ENCODE measurements around the gene SNX20. TPM values are rescaled to one million over a fixed set of nuclear protein-coding genes. Genes with fewer than 3 reads are reported as not detected.

The SNX20 gene
- total and polyA plus RNA-seq, 2 donors (not counting 3 experiments of a cell fraction or from before 2014, with no cell fraction given) = not detected

- H3K79me2 ChIP-seq (ENCODE audit: control insufficient read depth, insufficient read depth, low read length) = no peaks in the 10 kb centered on the region
Measured at GRCh38 chr16:50651835-50652438, 29.2 kb downstream of the SNX20 start.

More at GRCh38 chr16:50651835-50652438, 29.2 kb downstream of the SNX20 start:
- H3K4me2 ChIP-seq (ENCODE audit: insufficient read depth, low read length) = no peak overlapping the region
- FAIRE-seq (no peak), DNase-seq (ENCODE audit: low read depth, low spot score) (no peak)
- no peak for TF ChIP-seq MYC (IDR thresholded peaks at IDR 0.05; ENCODE audit: low read depth, low read length)
- TF ChIP-seq JUN (IDR thresholded peaks at IDR 0.05; ENCODE audit: borderline replicate concordance, insufficient read depth, insufficient read length, low read depth) = no peak
- TF ChIP-seq CTCF (IDR thresholded peaks at IDR 0.05; ENCODE audit: extremely low read depth in 1 of 2, insufficient read depth in 1 of 2, low read depth in 1 of 2, low read length in 2 of 2) = no peak
- TF ChIP-seq EZH2 (IDR thresholded peaks at IDR 0.05; ENCODE audit: borderline replicate concordance, low read depth, low read length, severe bottlenecking) = no peak
- TF ChIP-seq, protein P1, sequence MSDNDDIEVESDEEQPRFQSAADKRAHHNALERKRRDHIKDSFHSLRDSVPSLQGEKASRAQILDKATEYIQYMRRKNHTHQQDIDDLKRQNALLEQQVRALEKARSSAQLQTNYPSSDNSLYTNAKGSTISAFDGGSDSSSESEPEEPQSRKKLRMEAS (IDR thresholded peaks at IDR 0.05; ENCODE audit: insufficient read depth, insufficient read length) = no peak
- no peak for TF ChIP-seq FOS (IDR thresholded peaks at IDR 0.05; ENCODE audit: borderline replicate concordance, insufficient read depth, low read length)
- no peak for TF ChIP-seq POLR2A (IDR thresholded peaks at IDR 0.05; ENCODE audit: low read depth, low read length)
- no peak for TF ChIP-seq POLR2AphosphoS5 (IDR thresholded peaks at IDR 0.05; ENCODE audit: insufficient read depth, low read depth, low read length)
- no peak for TF ChIP-seq GATA2 (IDR thresholded peaks at IDR 0.05; ENCODE audit: insufficient read depth, insufficient read length, low read depth, low read length)
- CTCF ChIA-PET = interaction anchor here (2.7 kb wide), 1 partner anchor 13 kb away, joined by 14 read pairs; no protein-coding TSS in a partner anchor
- intact Hi-C loops (cut with micrococcal nuclease) (no loop called here), dilution Hi-C loops (cut with MboI; ENCODE audit: extremely low pct_ligation_motif_present, low sequenced_read_pairs) (no loop called here)
- H3K27ac ChIP-seq (ENCODE audit: insufficient read depth, low read depth, low read length) = no peak overlapping the region
- no TSS peak for BruUV-seq (replicated peaks)
- no peak overlapping the region for H3K9ac ChIP-seq (replicated peaks; ENCODE audit: extremely low read depth, insufficient read depth, low read length)
- H3K36me3 ChIP-seq (ENCODE audit: control insufficient read depth in 2 of 2, extremely low read depth in 1 of 2, insufficient read depth in 2 of 2, low read length in 2 of 2) = no peaks in the 10 kb centered on the region
- POLR2A ChIA-PET = no interaction called here
- no peaks in the 10 kb centered on the region for H3K4me1 ChIP-seq (ENCODE audit: control insufficient read depth, extremely low read depth, insufficient read depth, low read length)
- H3K9me1 ChIP-seq (replicated peaks; ENCODE audit: control insufficient read depth, extremely low read depth, insufficient read depth, low read length) = no peaks in the 10 kb centered on the region
- no peaks in the 10 kb centered on the region for H3K9me3 ChIP-seq (replicated peaks; ENCODE audit: control insufficient read depth, insufficient read depth, low read length)
- no peak overlapping the region for H2AFZ ChIP-seq (ENCODE audit: low read depth, low read length)
- H3K4me3 ChIP-seq (replicated peaks in 1 of 3; ENCODE audit: insufficient read depth in 1 of 3, low read depth in 1 of 3, low read length in 3 of 3) = no peak overlapping the region
- no peaks in the 10 kb centered on the region for H3K27me3 ChIP-seq (ENCODE audit: control insufficient read depth in 2 of 2, insufficient read depth in 2 of 2, low read length in 2 of 2)
- no peaks in the 10 kb centered on the region for H4K20me1 ChIP-seq (replicated peaks; ENCODE audit: control insufficient read depth, extremely low read depth, insufficient read depth, low read length)
